Natural killer cell treated with Interleukin-12 subunit alpha and Interleukin-12 subunit beta and Interleukin-15 and Interleukin-18, amount 100 ng/mL, for 72 hours (primary cell): ENCODE results near the gene ADGRA1. TPM values are rescaled to one million over a fixed set of nuclear protein-coding genes. Genes with fewer than 3 reads are reported as not detected.
"Not testable (repeated sequence)": the region's sequence is repeated elsewhere in the genome, so short reads cannot be mapped to it uniquely, and the experiment has no call there.

Experiments
- ATAC-seq, 2 donors: fragments of 150-1000 bp; cut with Tn5 transposase in 1 of 2; sonication (Bioruptor Pico), chemical (Tn5 transposase) in 1 of 2; 2 replicates each; pipeline ENCODE4 v1.10.0; 2021
- DNase-seq: peaks from one replicate; pipeline ENCODE4 v3.0.0; 2022; ENCODE audit warnings: low spot score
- H3K27ac Mint-ChIP-seq, 2 donors: 1 replicate in 1 of 2; 2 replicates in 1 of 2; pipeline ENCODE4 v1.8.0; 2022; ENCODE audit warnings: mixed read lengths in 2 of 2, mild to moderate bottlenecking in 1 of 2, moderate library complexity in 1 of 2
- H3K27me3 Mint-ChIP-seq, 2 donors: 1 replicate in 1 of 2; 2 replicates in 1 of 2; pipeline ENCODE4 v1.8.0; 2022; ENCODE audit warnings: mixed read lengths in 2 of 2
- H3K36me3 Mint-ChIP-seq: one replicate; pipeline ENCODE4 v1.8.0; 2022; ENCODE audit warnings: mixed read lengths
- H3K4me1 Mint-ChIP-seq, 2 donors: 1 replicate in 1 of 2; 2 replicates in 1 of 2; pipeline ENCODE4 v1.8.0; 2022; ENCODE audit warnings: low read depth in 2 of 2, mixed read lengths in 2 of 2, mild to moderate bottlenecking in 1 of 2
- H3K4me3 Mint-ChIP-seq: one replicate; pipeline ENCODE4 v1.8.0; 2022; ENCODE audit warnings: mixed read lengths
- H3K9me3 Mint-ChIP-seq: 2 replicates; pipeline ENCODE4 v1.8.0; 2022; ENCODE audit warnings: mixed read lengths
- total RNA-seq, 2 donors: library from RNA; stranded (reverse); gene quantifications; one replicate each; pipeline ENCODE4 v1.2.3, GENCODE V29; 2022

Gene ADGRA1
- total RNA-seq, 2 donors from 2014 or later = not detected

- peaks cover 10% of the 10 kb centered on the region for H3K9me3 Mint-ChIP-seq
- H3K27me3 Mint-ChIP-seq = peaks cover 0 to 5% of the 10 kb centered on the region in 2 donors
- H3K36me3 Mint-ChIP-seq = peaks cover 12% of the 10 kb centered on the region
- peak in 1 of 2 donors; percentile 37 for ATAC-seq
- peaks cover 0 to 7% of the 10 kb centered on the region in 2 donors for H3K4me1 Mint-ChIP-seq
- H3K4me3 Mint-ChIP-seq = no peak overlapping the region
- DNase-seq = no peak
- H3K27ac Mint-ChIP-seq = no peak overlapping the region
Observed at GRCh38 chr10:133110133-133110532, 22.4 kb downstream of the ADGRA1 start.

DNA sequence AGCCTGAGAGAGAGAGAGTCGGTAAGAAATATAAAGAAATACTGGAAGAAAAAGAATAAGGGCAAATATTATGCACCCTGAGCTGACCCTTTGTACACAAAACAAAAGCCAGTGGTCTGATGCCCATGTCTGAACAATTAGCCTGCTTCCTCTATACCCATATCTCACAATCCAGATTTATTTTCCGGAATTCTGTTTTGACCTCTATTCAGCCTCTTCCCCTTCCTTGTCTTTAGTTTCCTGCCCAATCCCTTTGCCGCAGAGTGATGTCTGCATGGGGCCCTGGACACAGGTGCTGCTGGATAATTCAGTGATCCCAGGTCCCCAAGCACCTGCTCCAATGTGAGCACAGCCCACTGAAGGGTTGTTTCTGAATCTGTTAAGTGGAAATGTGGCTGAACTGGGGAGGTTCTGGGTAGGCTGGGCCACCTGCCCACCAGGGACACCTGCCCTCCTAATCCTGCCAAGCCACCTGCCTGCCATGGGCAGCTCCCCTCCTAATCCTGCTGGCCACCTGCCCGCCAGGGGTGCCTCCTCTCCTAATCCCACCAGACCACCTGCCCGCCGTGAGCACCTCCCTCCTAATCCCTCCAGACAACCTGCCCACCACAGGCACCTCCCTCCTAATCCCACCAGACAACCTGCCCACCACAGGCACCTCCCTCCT, 23.0 kb downstream of the ADGRA1 start:
- H3K9me3 Mint-ChIP-seq = peaks cover 10% of the 10 kb centered on the region
- H3K27me3 Mint-ChIP-seq = peaks cover 0 to 5% of the 10 kb centered on the region in 2 donors
- DNase-seq (no peak), ATAC-seq (no peak)
- peaks cover 0 to 7% of the 10 kb centered on the region in 2 donors for H3K4me1 Mint-ChIP-seq
- no peak overlapping the region for H3K4me3 Mint-ChIP-seq
- H3K27ac Mint-ChIP-seq = no peak overlapping the region
- H3K36me3 Mint-ChIP-seq = peaks cover 12% of the 10 kb centered on the region

DNA sequence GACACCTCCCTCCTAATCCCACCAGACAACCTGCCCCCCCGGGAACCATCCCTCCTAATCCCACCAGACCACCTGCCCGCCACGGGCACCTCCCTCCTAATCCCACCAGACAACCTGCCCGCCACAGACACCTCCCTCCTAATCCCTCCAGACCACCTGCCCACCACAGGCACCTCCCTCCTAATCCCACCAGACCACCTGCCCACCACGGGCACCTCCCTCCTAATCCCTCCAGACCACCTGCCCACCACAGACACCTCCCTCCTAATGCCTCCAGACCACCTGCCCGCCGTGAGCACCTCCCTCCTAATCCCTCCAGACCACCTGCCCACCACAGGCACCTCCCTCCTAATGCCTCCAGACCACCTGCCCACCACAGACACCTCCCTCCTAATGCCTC, 23.9 kb downstream of the ADGRA1 start:
- not testable (repeated sequence) for ATAC-seq
- H3K9me3 Mint-ChIP-seq = peaks cover 10% of the 10 kb centered on the region

DNA sequence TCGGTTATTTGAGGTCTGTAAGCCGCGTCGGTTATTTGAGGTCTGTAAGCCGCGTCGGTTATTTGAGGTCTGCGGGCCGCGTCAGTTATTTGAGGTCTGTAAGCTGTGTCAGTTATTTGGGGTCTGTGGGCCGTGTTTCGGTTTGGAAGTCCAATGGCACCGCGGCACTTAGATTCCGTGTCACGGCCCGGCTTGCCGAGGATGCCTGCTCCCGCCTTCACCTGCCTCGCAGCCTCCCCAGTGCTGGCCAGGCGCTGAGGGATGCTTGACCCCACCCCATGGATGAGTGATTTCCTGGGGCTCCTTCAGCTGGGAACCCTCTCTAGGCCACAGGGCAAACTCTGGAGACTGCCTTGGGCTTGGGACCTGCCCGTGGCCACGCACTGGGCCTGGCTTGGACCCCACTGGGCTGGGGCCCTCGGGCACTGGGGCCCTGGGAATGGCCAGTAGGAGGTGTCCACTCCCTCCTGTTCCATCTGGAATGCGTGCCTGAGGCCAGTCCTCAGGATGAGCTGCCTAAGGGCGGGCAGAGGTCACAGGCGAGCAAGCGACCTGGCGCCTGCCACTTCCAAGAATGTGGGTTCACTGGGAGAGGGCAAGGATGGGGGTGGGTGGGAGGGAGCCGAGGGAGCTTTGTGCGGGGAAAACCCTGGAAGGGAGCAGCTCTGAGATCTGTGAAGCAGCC, 25.6 kb downstream of the ADGRA1 start:
- Mint-ChIP-seq H3K4me1 (peaks cover 0 to 7% of the 10 kb centered on the region in 2 donors), H3K27ac (no peak overlapping the region), H3K4me3 (no peak overlapping the region), H3K27me3 (peaks cover 0 to 5% of the 10 kb centered on the region in 2 donors), H3K36me3 (no peaks in the 10 kb centered on the region), H3K9me3 (no peaks in the 10 kb centered on the region)
- no peak for DNase-seq
- no peak for ATAC-seq

More for the DNA sequence above, 23.9 kb downstream of the ADGRA1 start:
- not testable (repeated sequence) for H3K4me1 Mint-ChIP-seq, H3K27ac Mint-ChIP-seq, H3K27me3 Mint-ChIP-seq, H3K4me3 Mint-ChIP-seq, DNase-seq
- H3K36me3 Mint-ChIP-seq = peaks cover 12% of the 10 kb centered on the region

- peaks cover 0 to 5% of the 10 kb centered on the region in 2 donors for H3K27me3 Mint-ChIP-seq
- no peaks in the 10 kb centered on the region for H3K9me3 Mint-ChIP-seq
- no peak for ATAC-seq
- H3K27ac Mint-ChIP-seq = no peak overlapping the region
- H3K4me1 Mint-ChIP-seq = peaks cover 3 to 7% of the 10 kb centered on the region in 2 donors
- no peak overlapping the region for H3K4me3 Mint-ChIP-seq
- no peak for DNase-seq
- no peaks in the 10 kb centered on the region for H3K36me3 Mint-ChIP-seq
Observed at GRCh38 chr10:133113847-133114246, 26.1 kb downstream of the ADGRA1 start.

DNA sequence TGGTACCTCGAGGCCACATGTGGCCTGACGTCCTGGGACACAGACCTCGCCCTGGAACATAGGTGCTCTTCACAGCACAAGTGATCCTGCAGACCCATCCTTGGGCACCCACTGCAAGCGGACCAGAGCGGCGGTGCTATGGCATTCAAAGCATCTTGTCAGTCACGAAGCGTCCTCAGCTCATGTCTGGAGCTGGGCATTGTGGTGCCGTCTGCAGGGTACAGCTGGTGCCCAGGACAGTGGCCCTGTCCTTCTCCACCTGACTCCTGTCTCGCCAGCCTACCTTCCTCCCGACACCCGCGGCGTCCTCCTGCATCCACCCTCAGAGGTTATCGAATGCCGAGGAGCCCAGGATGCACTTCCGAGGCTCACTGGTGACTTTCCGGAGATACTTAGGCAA, 26.5 kb downstream of the ADGRA1 start:
- H3K27ac Mint-ChIP-seq = no peak overlapping the region
- H3K4me3 Mint-ChIP-seq = no peak overlapping the region
- DNase-seq = no peak
- peaks cover 5 to 7% of the 10 kb centered on the region in 2 donors for H3K4me1 Mint-ChIP-seq
- peaks cover 0 to 5% of the 10 kb centered on the region in 2 donors for H3K27me3 Mint-ChIP-seq
- no peaks in the 10 kb centered on the region for H3K9me3 Mint-ChIP-seq
- no peaks in the 10 kb centered on the region for H3K36me3 Mint-ChIP-seq
- no peak for ATAC-seq

DNA sequence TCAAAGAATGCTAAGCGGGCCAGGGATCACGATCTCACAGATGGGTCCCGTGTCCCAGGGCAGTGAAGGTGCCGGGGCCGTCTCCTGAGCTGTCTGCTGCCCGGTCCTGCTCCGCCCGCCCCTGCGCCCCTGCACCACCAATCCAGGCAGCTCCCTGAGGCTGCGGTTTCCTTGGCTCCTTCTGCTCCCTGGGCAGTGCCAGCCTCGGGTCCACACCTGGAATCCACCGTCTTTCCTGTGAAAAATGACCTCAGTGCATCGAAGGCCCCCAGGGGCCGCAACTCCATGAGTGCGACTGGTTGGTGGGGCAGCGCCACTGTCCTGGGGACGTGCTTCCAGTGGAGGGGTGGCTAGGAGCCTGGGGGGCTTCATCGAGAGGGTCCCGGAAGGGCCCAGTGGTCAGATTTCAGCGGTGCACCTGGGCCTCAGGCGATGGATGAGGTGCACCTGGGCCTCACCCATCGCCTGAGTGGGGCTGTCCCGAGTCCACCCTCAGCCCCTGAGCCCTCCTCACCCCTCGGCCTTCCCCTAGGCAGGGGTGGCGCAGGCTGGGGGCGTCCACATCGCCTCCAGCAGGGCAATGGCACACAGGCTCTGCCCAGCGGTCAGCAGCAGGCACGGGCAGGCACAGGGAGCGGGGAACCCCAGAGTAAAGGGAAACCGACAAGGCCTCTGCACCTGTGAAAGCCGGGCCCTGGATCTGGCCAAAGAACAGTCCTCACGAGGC, 27.2 kb downstream of the ADGRA1 start:
- H3K27ac Mint-ChIP-seq = no peak overlapping the region
- H3K9me3 Mint-ChIP-seq = no peaks in the 10 kb centered on the region
- ATAC-seq (no peak), DNase-seq (no peak)
- no peak overlapping the region for H3K4me3 Mint-ChIP-seq
- no peaks in the 10 kb centered on the region for H3K36me3 Mint-ChIP-seq
- peaks cover 5 to 7% of the 10 kb centered on the region in 2 donors for H3K4me1 Mint-ChIP-seq
- peaks cover 0 to 2% of the 10 kb centered on the region in 2 donors for H3K27me3 Mint-ChIP-seq

DNA sequence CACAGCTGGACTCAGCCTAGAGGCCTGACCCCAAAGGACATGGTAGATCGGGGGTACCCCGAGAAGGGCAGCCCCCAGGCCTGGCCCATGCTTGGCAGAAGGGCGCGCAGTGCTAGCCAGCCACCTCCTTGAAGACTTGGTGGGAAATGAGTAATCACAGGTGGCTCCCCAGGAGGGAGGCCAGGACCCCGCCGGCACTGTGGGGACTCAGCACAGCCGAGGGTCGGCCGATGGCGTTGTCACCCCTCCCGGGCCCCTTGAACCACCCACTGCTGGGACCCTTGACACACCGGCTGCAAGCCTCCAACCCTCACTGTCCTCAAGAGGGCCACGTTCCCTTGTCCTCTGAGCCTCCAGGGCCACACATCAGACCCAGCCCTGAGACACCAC, 27.7 kb downstream of the ADGRA1 start:
- Mint-ChIP-seq H3K9me3 (no peaks in the 10 kb centered on the region), H3K27me3 (no peaks in the 10 kb centered on the region), H3K4me3 (no peak overlapping the region), H3K27ac (no peak overlapping the region), H3K36me3 (no peaks in the 10 kb centered on the region), H3K4me1 (peaks cover 4 to 5% of the 10 kb centered on the region in 2 donors)
- ATAC-seq = peak in 1 of 2 donors; percentile 26
- DNase-seq = no peak

- Mint-ChIP-seq H3K27ac (no peak overlapping the region), H3K27me3 (no peaks in the 10 kb centered on the region), H3K9me3 (no peaks in the 10 kb centered on the region), H3K4me1 (peaks cover 0 to 5% of the 10 kb centered on the region in 2 donors), H3K4me3 (no peak overlapping the region), H3K36me3 (no peaks in the 10 kb centered on the region)
- DNase-seq (no peak), ATAC-seq (no peak)
Observed at GRCh38 chr10:133115976-133116375, 28.3 kb downstream of the ADGRA1 start.

GRCh38 chr10:133116455-133116854, 28.7 kb downstream of the ADGRA1 start:
- Mint-ChIP-seq H3K27me3 (no peaks in the 10 kb centered on the region), H3K36me3 (no peaks in the 10 kb centered on the region), H3K9me3 (no peaks in the 10 kb centered on the region), H3K27ac (no peak overlapping the region), H3K4me1 (peaks cover 0 to 5% of the 10 kb centered on the region in 2 donors), H3K4me3 (no peak overlapping the region)
- no peak for ATAC-seq
- no peak for DNase-seq

DNA sequence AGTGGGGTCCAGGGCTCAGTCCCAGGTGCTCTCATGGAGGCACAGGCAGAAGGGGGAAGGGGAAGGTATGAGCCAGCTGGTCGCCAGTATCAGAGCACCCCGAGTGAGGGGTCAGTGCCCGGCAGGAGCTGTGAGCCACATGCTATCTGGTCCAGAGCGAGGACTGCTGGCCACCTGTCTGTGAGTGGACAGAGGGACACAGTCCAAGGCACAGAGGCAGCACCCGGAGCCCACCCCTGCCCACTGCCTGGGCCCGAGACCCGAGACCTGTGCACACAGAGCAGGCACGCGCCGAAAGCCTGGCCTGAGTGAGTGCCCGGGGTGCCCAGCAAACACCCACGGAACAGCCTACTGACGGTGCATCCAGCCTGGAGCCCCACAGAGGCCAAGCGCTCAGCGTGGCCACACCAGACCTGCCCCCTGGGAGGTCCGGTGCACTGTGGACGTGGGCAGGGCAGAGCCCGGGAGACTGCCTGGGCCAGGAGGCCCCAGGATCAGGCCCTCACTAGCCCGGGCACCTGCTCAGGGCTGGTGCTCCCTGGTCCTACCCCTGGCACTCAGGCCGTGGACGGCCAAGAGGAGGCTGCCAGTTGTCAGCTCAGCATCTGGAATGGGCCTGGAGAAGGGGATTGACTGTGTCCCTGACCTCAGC, 29.4 kb downstream of the ADGRA1 start:
- peaks cover 0 to 5% of the 10 kb centered on the region in 2 donors for H3K4me1 Mint-ChIP-seq
- ATAC-seq (peak; percentile 18 to 41), DNase-seq (no peak)
- no peaks in the 10 kb centered on the region for H3K9me3 Mint-ChIP-seq
- H3K27me3 Mint-ChIP-seq = no peaks in the 10 kb centered on the region
- H3K36me3 Mint-ChIP-seq = no peaks in the 10 kb centered on the region
- no peak overlapping the region for H3K4me3 Mint-ChIP-seq
- H3K27ac Mint-ChIP-seq = no peak overlapping the region

DNA sequence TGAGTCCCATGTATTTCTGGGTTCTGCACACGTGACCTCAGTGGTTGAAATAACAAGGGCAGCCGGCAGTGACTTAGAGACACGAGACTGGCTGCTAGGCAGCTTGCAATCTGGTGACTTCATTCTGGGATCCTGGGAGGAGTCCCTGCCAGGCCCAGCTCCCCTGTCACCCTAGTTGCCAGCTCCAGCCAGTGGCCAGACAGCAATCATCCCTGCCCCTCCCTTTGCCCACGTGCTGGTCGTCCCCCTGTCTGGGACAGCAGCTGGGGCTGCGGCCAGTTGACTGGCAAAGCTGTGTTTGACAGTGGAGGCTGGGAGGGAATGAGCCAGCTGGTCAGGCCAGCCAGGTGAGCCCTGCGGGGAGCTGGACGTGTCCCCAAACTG, 30.0 kb downstream of the ADGRA1 start:
- ATAC-seq (no peak), DNase-seq (no peak)
- H3K9me3 Mint-ChIP-seq = no peaks in the 10 kb centered on the region
- H3K27me3 Mint-ChIP-seq = peaks cover 0 to under 1% of the 10 kb centered on the region in 2 donors
- no peak overlapping the region for H3K4me3 Mint-ChIP-seq
- peaks cover 1 to 6% of the 10 kb centered on the region in 2 donors for H3K4me1 Mint-ChIP-seq
- H3K27ac Mint-ChIP-seq = no peak overlapping the region
- H3K36me3 Mint-ChIP-seq = no peaks in the 10 kb centered on the region

DNA sequence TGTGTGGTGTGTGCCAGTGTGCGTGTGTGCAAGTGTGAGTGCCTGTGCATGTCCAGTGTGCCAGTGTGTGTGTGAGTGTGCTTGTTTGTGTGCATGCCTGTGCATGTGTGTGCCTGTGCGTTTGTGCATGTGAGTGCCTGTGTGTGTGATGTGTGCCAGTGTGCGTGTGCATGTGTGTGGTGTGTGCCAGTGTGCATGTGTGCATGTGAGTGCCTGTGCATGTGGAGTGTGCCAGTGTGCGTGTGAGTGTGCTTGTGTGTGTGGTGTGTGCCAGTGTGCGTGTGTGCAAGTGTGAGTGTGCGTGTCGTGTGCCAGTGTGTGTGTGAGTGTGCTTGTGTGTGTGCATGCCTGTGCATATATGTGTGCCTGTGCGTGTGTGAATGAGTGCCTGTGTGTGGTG, 33.8 kb downstream of the ADGRA1 start:
- H3K9me3 Mint-ChIP-seq = no peaks in the 10 kb centered on the region
- peaks cover 12 to 13% of the 10 kb centered on the region in 2 donors for H3K4me1 Mint-ChIP-seq
- H3K36me3 Mint-ChIP-seq = no peaks in the 10 kb centered on the region
- ATAC-seq (no peak), DNase-seq (no peak)
- H3K27ac Mint-ChIP-seq = no peak overlapping the region
- H3K4me3 Mint-ChIP-seq = no peak overlapping the region
- peaks cover 6 to 12% of the 10 kb centered on the region in 2 donors for H3K27me3 Mint-ChIP-seq
